Mesothelial cell of epicardium (in vitro differentiated cells): Measurements from ENCODE around the gene RIPOR3. TPM values are rescaled to one million over a fixed set of nuclear protein-coding genes. Genes with fewer than 3 reads are reported as not detected.

Experiments used
- DNase-seq, 2 experiments: peaks; one replicate each; pipeline ENCODE4 v3.0.0; 2021; ENCODE audit warnings: low spot score in 2 of 2; ENCODE audit not compliant: unreplicated experiment in 2 of 2
- H3K27ac Mint-ChIP-seq: 2 replicates; pipeline ENCODE4 v1.8.0; 2021; ENCODE audit warnings: mixed read lengths
- H3K27me3 Mint-ChIP-seq: 2 replicates; pipeline ENCODE4 v1.8.0; 2021; ENCODE audit warnings: low read depth, mixed read lengths
- H3K36me3 Mint-ChIP-seq: 2 replicates; pipeline ENCODE4 v1.8.0; 2021; ENCODE audit warnings: mixed read lengths
- H3K4me1 Mint-ChIP-seq: 2 replicates; pipeline ENCODE4 v1.8.0; 2021; ENCODE audit warnings: mixed read lengths
- H3K4me3 Mint-ChIP-seq: 2 replicates; pipeline ENCODE4 v1.8.0; 2021; ENCODE audit warnings: mild to moderate bottlenecking, moderate library complexity, mixed read lengths
- H3K9me3 Mint-ChIP-seq: 2 replicates; pipeline ENCODE4 v1.8.0; 2021; ENCODE audit warnings: mixed read lengths
- total RNA-seq: library from RNA; stranded (reverse); gene quantifications from 3 replicates; pipeline ENCODE4 v1.2.1, GENCODE V29; 2021
- TF ChIP-seq, protein P1 (sequence below): fragments of 200-600 bp; sonication (generic); IDR thresholded peaks from one replicate; pipeline ENCODE4 v1.5.0; 2021; ENCODE audit warnings: antibody characterized with exemption; ENCODE audit not compliant: unreplicated experiment

Gene RIPOR3
- total RNA-seq, 1 donor from 2014 or later: 18.8 TPM

DNA sequence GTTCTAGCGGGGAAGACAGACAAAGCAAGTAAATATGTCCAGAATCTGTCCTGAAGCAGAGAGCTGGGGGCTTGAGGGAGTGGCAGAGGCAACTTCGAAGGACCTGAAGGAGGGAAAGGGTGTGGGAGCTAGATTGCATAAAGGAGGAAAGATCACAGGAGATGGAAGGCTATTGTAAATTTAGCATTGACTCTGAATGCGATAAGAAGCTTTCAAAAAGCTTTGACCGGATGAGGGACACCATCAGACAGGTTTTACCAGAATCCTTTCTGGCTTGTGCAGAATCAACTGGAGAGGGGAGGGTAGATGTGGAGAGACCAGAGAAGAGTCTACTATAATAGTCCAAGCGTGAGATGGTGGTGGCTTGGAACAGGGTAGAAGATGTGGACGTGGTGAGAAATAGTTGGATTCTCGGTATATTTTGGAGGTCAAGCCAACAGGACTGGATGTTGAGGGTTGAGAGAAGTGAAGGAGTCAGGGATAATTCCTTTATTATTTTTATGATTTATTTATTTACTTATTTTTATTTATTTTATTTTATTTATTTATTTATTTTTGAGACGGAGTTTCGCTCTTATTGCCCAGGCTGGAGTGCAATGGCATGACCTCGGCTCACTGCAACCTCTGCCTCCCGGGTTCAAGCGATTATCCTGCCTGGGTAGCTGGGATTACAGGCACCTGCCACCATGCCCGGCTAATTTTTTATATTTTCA is 19.9 kb upstream of the RIPOR3 start:
- no peaks in the 10 kb centered on the region for H3K36me3 Mint-ChIP-seq
- peak overlapping the region; percentile 7 for H3K4me3 Mint-ChIP-seq
- H3K4me1 Mint-ChIP-seq: peaks cover 44% of the 10 kb centered on the region
- no peaks in the 10 kb centered on the region for H3K9me3 Mint-ChIP-seq
- peak overlapping the region; percentile 94 for H3K27ac Mint-ChIP-seq
- no peak for DNase-seq
- no peaks in the 10 kb centered on the region for H3K27me3 Mint-ChIP-seq
- TF ChIP-seq, protein P1, sequence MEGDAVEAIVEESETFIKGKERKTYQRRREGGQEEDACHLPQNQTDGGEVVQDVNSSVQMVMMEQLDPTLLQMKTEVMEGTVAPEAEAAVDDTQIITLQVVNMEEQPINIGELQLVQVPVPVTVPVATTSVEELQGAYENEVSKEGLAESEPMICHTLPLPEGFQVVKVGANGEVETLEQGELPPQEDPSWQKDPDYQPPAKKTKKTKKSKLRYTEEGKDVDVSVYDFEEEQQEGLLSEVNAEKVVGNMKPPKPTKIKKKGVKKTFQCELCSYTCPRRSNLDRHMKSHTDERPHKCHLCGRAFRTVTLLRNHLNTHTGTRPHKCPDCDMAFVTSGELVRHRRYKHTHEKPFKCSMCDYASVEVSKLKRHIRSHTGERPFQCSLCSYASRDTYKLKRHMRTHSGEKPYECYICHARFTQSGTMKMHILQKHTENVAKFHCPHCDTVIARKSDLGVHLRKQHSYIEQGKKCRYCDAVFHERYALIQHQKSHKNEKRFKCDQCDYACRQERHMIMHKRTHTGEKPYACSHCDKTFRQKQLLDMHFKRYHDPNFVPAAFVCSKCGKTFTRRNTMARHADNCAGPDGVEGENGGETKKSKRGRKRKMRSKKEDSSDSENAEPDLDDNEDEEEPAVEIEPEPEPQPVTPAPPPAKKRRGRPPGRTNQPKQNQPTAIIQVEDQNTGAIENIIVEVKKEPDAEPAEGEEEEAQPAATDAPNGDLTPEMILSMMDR: no peak

DNA sequence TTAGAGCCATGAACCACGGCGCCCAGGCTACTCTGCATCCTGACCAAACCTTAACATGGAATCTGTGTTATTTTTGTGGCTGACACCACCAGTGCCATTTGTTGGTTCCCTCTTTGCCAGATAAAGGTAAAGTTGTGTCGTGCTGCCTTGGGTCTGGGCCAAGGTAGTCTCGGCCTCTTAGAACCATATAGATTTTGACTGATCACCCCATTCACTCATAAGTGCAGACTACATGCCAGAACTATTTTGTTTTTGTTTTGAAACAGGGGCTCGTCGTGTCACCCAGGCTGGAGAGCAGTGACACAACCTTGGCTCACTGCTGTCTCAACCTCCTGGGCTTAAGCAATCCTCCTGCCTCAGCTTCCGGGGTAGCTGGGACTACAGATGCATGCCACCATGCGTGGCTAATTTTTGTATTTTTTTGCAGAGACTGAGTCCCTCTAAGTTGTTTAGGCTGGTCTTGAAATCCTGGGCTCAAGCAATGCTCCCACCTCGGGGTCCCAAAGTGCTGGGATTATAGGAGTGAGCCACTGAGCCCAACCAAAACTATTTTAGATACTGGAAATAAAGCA is 19.2 kb upstream of the RIPOR3 start:
- Mint-ChIP-seq H3K27ac (peak overlapping the region; percentile 94), H3K4me1 (peaks cover 44% of the 10 kb centered on the region), H3K9me3 (no peaks in the 10 kb centered on the region), H3K4me3 (no peak overlapping the region), H3K27me3 (no peaks in the 10 kb centered on the region), H3K36me3 (no peaks in the 10 kb centered on the region)
- DNase-seq: no peak
- TF ChIP-seq, protein P1: no peak

DNA sequence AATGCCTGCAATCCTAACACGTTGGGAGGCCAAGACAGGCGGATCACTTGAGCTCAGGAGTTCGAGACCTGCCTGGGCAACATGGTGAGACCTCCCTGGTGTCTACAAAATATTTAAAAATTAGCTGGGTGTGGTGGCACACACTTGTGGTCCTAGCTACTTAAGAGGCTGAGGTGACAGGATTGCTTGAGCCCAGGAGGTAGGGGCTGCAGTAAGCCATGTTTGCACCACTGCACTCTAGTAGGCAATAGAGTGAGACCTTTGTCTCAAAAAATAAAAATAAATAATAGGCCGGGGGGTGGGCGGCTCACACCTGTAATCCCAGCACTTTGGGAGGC is 18.3 kb upstream of the RIPOR3 start:
- TF ChIP-seq, protein P1: no peak
- Mint-ChIP-seq H3K4me1 (peaks cover 49% of the 10 kb centered on the region), H3K36me3 (no peaks in the 10 kb centered on the region), H3K4me3 (no peak overlapping the region), H3K27me3 (no peaks in the 10 kb centered on the region), H3K9me3 (no peaks in the 10 kb centered on the region), H3K27ac (no peak overlapping the region)
- no peak for DNase-seq

DNA sequence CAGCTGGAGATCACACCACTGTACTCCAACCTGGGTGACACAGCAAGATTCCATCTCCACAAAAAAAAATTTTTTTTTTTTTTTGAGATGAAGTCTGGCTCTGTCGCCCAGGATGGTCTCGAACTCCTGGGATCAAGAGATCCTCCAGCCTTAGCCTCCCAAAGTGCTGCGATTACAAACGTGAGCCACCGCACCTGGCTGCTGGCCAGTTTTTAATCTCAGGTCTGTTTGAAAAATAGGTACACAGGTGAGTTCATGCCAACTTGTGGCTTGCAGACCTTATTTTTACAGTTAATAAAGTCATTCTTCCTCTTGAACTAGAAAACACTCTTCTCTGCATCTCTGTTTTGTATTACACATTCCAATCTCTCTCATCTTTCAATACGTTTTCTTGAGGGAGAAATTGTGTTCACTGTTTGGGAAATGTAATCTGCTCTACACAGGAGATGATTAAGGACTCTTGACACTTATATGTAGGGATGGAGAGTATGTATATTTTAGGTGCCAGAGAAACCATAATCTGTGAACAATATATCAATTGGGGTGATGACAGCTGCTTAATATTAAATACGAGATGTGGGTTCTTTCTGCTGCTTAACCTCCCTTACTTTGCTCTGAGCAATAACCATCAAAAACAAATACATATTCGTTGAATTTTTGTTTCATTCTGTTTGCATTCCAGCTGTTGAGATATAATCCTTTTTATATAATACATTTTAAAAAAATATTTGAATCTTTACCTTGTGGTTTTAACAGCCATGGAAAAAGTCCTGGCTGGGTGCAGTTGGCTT is 17.7 kb upstream of the RIPOR3 start:
- no peaks in the 10 kb centered on the region for H3K36me3 Mint-ChIP-seq
- no peak overlapping the region for H3K4me3 Mint-ChIP-seq
- H3K4me1 Mint-ChIP-seq: peaks cover 51% of the 10 kb centered on the region
- no peaks in the 10 kb centered on the region for H3K27me3 Mint-ChIP-seq
- peak overlapping the region; percentile 62 for H3K27ac Mint-ChIP-seq
- TF ChIP-seq, protein P1: no peak
- no peak for DNase-seq
- H3K9me3 Mint-ChIP-seq: no peaks in the 10 kb centered on the region

DNA sequence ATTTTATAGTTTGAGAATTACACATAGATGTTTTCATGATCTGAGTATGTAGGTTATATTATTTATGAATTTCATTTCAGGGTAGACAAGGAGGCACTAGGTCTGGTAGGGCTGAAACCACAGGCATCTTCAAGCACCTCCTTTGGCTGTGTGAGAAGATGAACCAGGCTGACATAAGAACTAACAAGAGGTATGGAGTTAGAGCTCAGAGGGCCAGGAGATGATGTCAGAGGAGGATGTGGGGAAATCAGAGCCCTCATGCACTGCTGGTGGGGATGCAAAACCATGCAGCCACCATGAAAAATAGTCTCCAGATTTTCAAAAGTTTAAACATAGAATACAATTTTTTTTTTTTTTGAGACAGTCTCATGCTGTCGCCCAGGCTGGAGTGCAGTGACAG is 13.6 kb upstream of the RIPOR3 start:
- no peak overlapping the region for H3K4me3 Mint-ChIP-seq
- TF ChIP-seq, protein P1: no peak
- no peaks in the 10 kb centered on the region for H3K27me3 Mint-ChIP-seq
- H3K27ac Mint-ChIP-seq: no peak overlapping the region
- DNase-seq: no peak
- no peaks in the 10 kb centered on the region for H3K9me3 Mint-ChIP-seq
- H3K36me3 Mint-ChIP-seq: no peaks in the 10 kb centered on the region
- peaks cover 36% of the 10 kb centered on the region for H3K4me1 Mint-ChIP-seq
